ENCODE data around the gene FSIP1.

FSIP1 gene

DNA sequence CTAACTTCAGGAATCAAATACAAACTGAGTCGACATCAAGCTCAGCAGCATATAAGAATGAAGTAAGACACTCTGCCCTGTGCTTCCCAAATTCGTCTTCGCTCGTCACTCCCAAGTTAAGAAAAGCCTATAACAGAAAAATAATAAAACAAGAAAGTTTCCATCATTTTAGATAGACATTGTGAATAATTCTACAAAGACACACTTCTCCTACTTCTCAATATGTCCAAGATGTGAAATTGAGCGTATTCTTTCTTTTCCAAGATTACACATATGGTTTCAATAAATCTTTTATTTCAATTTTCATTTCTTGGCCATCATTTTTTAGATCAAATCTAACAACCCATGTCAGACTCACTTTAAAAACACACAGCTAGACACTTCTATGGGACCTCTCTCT lies 85.1 kb downstream of the FSIP1 start:
- TF ChIP-seq, protein P1, sequence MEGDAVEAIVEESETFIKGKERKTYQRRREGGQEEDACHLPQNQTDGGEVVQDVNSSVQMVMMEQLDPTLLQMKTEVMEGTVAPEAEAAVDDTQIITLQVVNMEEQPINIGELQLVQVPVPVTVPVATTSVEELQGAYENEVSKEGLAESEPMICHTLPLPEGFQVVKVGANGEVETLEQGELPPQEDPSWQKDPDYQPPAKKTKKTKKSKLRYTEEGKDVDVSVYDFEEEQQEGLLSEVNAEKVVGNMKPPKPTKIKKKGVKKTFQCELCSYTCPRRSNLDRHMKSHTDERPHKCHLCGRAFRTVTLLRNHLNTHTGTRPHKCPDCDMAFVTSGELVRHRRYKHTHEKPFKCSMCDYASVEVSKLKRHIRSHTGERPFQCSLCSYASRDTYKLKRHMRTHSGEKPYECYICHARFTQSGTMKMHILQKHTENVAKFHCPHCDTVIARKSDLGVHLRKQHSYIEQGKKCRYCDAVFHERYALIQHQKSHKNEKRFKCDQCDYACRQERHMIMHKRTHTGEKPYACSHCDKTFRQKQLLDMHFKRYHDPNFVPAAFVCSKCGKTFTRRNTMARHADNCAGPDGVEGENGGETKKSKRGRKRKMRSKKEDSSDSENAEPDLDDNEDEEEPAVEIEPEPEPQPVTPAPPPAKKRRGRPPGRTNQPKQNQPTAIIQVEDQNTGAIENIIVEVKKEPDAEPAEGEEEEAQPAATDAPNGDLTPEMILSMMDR (IDR thresholded peaks at IDR 0.05; ENCODE audit: extremely low read depth, missing control alignments) = no peak
- DNase-seq (ENCODE audit: low spot score) = no peak

DNA sequence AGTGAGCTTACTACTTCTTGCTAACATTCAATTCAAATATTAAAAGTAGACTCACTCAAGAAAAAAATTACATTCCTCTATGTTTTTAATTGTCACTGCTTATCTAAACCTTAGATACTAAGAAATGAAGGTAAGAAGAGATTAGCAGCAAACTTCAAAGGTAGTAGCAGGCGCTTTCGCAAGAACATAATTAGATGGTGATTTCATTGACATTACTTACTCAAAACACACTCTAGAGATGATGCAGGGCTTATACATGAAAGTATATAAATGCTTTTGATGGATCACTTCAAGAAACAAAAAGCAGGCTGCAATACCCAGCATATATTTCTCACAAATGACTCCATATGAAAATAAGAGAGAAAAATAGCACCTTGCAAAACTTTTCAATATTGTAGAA lies 86.8 kb downstream of the FSIP1 start:
- TF ChIP-seq, protein P1 (IDR thresholded peaks at IDR 0.05; ENCODE audit: extremely low read depth, missing control alignments) = no peak
- DNase-seq (ENCODE audit: low spot score) = no peak

DNA sequence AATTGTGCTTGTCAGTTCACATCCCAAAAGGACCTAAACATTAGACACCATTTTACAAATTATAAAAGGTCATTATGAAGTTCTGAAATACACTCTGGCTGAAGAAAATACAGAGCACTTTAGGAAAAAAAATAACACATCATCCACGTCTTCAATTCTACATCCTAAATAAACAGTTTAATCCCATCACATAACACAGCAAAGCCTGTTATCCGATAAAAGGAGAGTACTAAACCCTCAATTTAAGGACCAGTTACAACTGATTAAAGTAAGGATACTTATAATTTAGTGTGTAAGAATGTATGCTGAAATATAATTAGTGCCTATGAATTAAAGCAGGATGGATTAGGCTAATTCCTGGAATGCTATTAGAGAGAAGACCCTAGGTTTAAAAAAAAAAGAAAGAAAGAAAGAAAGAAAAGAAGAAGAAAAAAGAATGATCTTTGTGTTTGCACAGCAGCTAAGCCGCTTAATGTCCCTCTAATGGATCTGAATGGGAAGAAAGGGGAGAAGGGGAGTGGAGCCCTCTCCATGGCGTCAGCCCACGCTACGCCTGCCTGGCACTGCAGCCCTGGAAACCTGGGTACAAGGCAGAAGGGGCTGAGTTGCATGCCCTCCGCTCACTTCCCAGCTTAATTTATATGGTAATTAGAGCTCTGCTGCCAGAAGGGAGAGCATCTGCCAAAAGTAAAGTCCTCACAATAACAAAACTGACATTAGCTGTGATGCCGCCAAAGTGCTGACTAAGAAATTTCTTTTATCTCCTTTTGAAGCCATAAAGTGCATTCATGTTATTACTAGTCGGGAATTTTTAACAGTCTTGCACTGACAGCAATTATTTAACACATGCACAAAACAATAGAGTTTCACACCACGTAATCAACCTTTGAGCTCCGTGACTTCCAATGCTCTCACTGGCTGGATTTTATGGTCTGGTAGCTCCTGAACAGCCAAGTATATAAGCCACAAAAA lies 90.0 kb downstream of the FSIP1 start:
- TF ChIP-seq, protein P1 (IDR thresholded peaks at IDR 0.05; ENCODE audit: extremely low read depth, missing control alignments) = no peak
- no peak for DNase-seq (ENCODE audit: low spot score)

DNA sequence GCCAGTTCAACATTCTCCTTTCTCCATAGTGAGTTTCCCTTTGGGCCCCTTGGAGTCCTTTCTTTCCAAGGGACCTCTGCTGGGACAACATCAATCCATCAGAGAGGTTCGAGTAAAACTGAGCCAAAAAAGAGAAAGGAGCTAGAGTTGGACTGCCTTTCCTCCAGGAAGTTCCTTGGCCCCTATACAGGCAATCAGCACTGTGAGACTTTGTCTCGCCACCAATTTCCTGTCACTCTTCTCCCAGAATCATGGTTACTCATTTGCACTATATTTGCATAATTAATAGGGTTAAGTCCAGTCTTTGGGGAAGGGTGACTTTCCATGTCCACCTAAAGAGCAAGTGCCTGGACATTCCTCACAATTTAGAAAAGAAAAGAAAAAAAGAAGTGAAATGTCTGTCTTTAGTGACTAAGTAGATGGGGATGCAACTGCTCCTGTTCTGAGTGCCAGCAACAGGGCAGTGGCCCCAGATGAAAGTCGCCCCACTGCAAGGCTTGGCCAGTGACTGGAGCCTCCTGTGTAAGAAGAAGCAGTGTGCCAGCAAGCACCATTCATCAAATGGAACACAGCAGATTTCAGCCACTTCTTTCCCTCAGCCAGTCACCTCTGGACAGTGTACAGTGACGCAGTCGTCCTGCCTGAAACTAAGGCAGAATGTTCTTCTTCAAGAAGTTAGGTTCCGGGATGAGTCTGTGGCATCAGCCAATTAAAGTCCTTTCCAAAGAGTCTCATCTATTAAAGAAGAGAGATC lies 91.6 kb downstream of the FSIP1 start:
- TF ChIP-seq, protein P1 (IDR thresholded peaks at IDR 0.05; ENCODE audit: extremely low read depth, missing control alignments) = no peak
- DNase-seq (ENCODE audit: low spot score) = no peak

DNA sequence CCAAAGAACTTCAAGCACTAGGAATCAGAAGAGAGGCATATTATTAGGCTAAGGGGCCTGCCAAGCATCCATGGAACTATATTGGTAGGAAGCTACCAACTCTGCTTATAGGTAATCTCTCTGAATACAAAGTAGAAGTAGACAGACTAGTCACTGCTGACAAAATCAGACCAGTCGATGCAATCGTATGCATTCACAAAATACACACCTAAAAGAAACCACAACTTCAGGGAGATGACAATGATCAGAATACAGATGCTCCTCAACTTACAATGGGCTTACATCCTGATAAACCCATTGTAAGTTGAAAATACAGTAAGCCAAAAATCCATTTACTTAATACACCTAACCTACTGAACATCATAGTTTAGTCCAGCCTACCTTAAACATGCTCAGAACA lies 94.7 kb downstream of the FSIP1 start:
- TF ChIP-seq, protein P1 (IDR thresholded peaks at IDR 0.05; ENCODE audit: extremely low read depth, missing control alignments) = no peak
- no peak for DNase-seq (ENCODE audit: low spot score)

DNA sequence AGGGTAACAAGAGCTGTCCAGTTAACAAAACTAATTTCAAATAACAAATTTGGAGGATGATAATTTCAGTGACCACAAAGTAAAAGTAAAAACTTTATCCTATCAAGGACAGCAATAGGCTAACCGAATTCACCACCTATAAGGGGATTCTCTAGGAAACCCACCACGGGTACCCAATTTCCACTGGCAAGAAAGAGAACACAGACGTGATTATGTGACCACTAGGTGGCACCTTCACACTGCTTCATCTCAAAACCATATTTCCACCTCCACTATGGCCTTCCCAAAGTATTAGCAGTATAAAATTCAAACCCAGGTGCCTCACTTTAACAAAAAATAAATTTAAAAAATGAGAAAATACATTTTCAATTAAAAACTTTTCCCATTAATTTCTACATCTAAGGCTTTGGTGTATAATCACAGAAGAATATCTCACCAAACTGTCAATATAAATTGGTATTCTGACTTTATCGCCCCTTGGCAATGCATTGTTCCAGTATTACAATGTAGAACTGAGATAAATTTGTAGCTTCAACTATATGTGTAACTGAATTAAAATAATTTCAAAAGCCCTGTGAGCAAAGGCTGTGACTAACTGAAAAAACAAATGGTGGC lies 96.5 kb downstream of the FSIP1 start:
- TF ChIP-seq, protein P1 (IDR thresholded peaks at IDR 0.05; ENCODE audit: extremely low read depth, missing control alignments) = peak; percentile 62

More for the DNA sequence above, 96.5 kb downstream of the FSIP1 start:
- DNase-seq (ENCODE audit: low spot score) = peak; percentile 40
